Measurements from ENCODE around the gene PCTP.

Gene PCTP

GRCh38 chr17:55750750-55751657 is at the start of gene PCTP:
PCTP (plus strand) TSS chr17:55751051; CDS start chr17:55751104, 53 bp downstream.
- TF ChIP-seq, protein P1, sequence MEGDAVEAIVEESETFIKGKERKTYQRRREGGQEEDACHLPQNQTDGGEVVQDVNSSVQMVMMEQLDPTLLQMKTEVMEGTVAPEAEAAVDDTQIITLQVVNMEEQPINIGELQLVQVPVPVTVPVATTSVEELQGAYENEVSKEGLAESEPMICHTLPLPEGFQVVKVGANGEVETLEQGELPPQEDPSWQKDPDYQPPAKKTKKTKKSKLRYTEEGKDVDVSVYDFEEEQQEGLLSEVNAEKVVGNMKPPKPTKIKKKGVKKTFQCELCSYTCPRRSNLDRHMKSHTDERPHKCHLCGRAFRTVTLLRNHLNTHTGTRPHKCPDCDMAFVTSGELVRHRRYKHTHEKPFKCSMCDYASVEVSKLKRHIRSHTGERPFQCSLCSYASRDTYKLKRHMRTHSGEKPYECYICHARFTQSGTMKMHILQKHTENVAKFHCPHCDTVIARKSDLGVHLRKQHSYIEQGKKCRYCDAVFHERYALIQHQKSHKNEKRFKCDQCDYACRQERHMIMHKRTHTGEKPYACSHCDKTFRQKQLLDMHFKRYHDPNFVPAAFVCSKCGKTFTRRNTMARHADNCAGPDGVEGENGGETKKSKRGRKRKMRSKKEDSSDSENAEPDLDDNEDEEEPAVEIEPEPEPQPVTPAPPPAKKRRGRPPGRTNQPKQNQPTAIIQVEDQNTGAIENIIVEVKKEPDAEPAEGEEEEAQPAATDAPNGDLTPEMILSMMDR (IDR thresholded peaks at IDR 0.05), result peak; percentile 40

- TF ChIP-seq, protein P1 (IDR thresholded peaks at IDR 0.05), result no peak
Observed at GRCh38 chr17:55702150-55702549, 48.7 kb upstream of the PCTP start.

DNA sequence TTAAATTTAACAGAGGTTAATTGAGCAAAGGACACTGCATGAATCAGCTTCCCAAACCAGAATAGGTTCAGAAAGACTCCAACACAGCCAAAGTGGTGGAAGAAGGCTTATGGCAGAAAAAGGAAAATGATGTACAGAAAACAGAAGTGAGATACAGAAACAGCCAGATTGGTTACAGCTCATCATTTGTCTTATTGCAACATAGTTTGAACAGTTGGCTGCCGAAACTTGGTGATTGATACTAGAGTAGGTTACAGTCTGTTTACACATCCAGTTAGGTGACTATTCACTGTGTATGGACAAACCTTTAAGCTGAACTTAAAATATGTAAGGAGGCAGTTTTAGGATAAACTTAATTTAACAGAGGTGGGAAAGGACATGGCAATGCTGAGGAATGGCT is 46.5 kb upstream of the PCTP start:
- TF ChIP-seq, protein P1 (IDR thresholded peaks at IDR 0.05), result no peak

GRCh38 chr17:55705847-55706246 is 45.0 kb upstream of the PCTP start:
- TF ChIP-seq, protein P1 (IDR thresholded peaks at IDR 0.05), result no peak

GRCh38 chr17:55706808-55707773 is 43.8 kb upstream of the PCTP start:
- TF ChIP-seq, protein P1 (IDR thresholded peaks at IDR 0.05), result no peak

DNA sequence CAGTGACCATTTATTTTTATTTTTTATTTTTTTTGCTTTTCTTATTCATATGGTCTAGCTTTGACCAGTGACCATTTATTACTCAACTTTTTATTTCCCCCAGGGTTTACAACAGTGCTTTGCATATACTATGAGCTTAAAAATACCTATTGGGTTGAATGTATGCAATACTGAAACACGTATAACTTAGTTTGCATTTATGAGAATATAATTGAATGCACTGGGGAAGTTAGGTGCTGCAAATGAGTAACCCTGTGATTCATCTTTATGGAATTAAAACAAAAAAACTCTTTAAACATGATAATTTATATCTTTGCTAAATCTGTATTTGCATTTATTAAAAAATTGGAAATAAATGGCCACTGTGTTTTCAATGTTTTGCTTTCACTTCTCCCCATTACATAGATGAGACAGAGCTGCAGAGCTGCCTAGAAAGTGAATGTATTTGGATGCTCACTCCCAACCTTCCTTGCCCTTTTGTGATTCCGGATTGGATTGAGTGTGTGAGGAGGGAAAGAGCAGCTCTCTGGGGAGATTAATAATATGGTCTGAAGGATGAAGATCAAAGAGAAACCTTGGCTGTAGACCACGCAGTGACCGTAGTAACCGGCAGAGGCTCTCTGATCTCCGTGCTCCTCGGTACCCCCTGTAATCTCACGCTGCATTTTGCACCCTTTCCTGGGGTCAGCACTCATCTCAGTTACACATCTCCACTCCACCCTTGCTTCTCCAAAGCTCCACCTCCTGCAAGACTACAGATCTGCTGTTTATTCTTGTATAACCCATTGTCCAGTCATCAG is 42.5 kb upstream of the PCTP start:
- TF ChIP-seq, protein P1 (IDR thresholded peaks at IDR 0.05), result no peak

GRCh38 chr17:55709440-55709839 is 41.4 kb upstream of the PCTP start:
- TF ChIP-seq, protein P1 (IDR thresholded peaks at IDR 0.05), result no peak

All from LNCAP (cell line).